GM12878 (cell line): Measurements from ENCODE around the gene KMT2E. TPM values are rescaled to one million over a fixed set of nuclear protein-coding genes. Genes with fewer than 3 reads are reported as not detected.

Experiments used
- BHLHE40 ChIP-seq, 2 experiments: fragments of 450-650 bp in 1 of 2; IDR thresholded peaks; 2 replicates each; pipeline ENCODE4 v1.6.1; 2011 to 2017; ENCODE audit warnings: low read depth in 2 of 2, borderline replicate concordance in 1 of 2, improper control_type of control experiment in 1 of 2, low read length in 1 of 2, mild to moderate bottlenecking in 1 of 2
- CBFB ChIP-seq: IDR thresholded peaks from 2 replicates; pipeline ENCODE4 v1.6.1; 2016; ENCODE audit warnings: antibody characterized with exemption, low read depth
- CHD1 ChIP-seq: IDR thresholded peaks from 2 replicates; pipeline ENCODE4 v1.6.1; 2012; ENCODE audit warnings: low read depth, low read length, improper control_type of control experiment
- CHD4 ChIP-seq: fragments of 200-600 bp; sonication (generic); IDR thresholded peaks from 2 replicates; pipeline ENCODE4 v1.6.1; 2016; ENCODE audit warnings: mild to moderate bottlenecking
- CREM ChIP-seq: IDR thresholded peaks from 2 replicates; pipeline ENCODE4 v1.6.1; 2014; ENCODE audit warnings: antibody characterized with exemption, low read depth
- ESRRA ChIP-seq: IDR thresholded peaks from 2 replicates; pipeline ENCODE4 v1.6.1; 2012; ENCODE audit warnings: mild to moderate bottlenecking, low read length, improper control_type of control experiment
- ETV6 ChIP-seq, 2 experiments: fragments of 450-650 bp in 1 of 2; IDR thresholded peaks in 1 of 2; conservative IDR thresholded peaks in 1 of 2; 2 replicates each; pipeline ENCODE4 v1.6.1; 2014; ENCODE audit warnings: antibody characterized with exemption in 1 of 2, borderline replicate concordance in 1 of 2, low read depth in 1 of 2, mild to moderate bottlenecking in 1 of 2, moderate library complexity in 1 of 2
- FOS ChIP-seq: IDR thresholded peaks from 3 replicates; pipeline ENCODE4 v1.6.1; 2011; ENCODE audit warnings: borderline replicate concordance; ENCODE audit not compliant: insufficient read length; ENCODE audit errors: extremely low read depth
- GATAD2B ChIP-seq: fragments of 450-650 bp; conservative IDR thresholded peaks from 2 replicates; pipeline ENCODE4 v1.6.1; 2017; ENCODE audit warnings: low read depth, mild to moderate bottlenecking, moderate library complexity
- IKZF1 ChIP-seq: fragments of 450-650 bp; conservative IDR thresholded peaks from 2 replicates; pipeline ENCODE4 v1.6.1; 2017; ENCODE audit warnings: antibody characterized with exemption, mild to moderate bottlenecking
- JUNB ChIP-seq: IDR thresholded peaks from 2 replicates; pipeline ENCODE4 v1.6.1; 2016; ENCODE audit warnings: antibody characterized with exemption, mild to moderate bottlenecking
- JUND ChIP-seq: IDR thresholded peaks from 2 replicates; pipeline ENCODE4 v1.6.1; 2012; ENCODE audit warnings: low read depth, mild to moderate bottlenecking, low read length, improper control_type of control experiment, moderate library complexity
- MEF2B ChIP-seq: fragments of 450-650 bp; IDR thresholded peaks from 2 replicates; pipeline ENCODE4 v1.6.1; 2018; ENCODE audit warnings: mild to moderate bottlenecking, moderate library complexity; ENCODE audit not compliant: partially characterized antibody, poor library complexity, severe bottlenecking
- MTA3 ChIP-seq: IDR thresholded peaks from 2 replicates; pipeline ENCODE4 v1.6.1; 2012; ENCODE audit warnings: low read length, inconsistent platforms, borderline replicate concordance
- MYC ChIP-seq: IDR thresholded peaks from 2 replicates; pipeline ENCODE4 v1.6.1; 2011; ENCODE audit warnings: mild to moderate bottlenecking, low read length, moderate library complexity, inconsistent platforms; ENCODE audit not compliant: insufficient read depth, insufficient replicate concordance, insufficient read length, severe bottlenecking
- NFYB ChIP-seq: IDR thresholded peaks from 2 replicates; pipeline ENCODE4 v1.6.1; 2011; ENCODE audit warnings: low read depth, mild to moderate bottlenecking, low read length, improper control_type of control experiment, moderate library complexity; ENCODE audit not compliant: insufficient read depth
- NKRF ChIP-seq: fragments of 450-650 bp; conservative IDR thresholded peaks from 2 replicates; pipeline ENCODE4 v1.6.1; 2017; ENCODE audit warnings: mild to moderate bottlenecking, moderate library complexity
- PAX8 ChIP-seq: fragments of 450-650 bp; IDR thresholded peaks from 2 replicates; pipeline ENCODE4 v1.6.1; 2017; ENCODE audit warnings: mild to moderate bottlenecking, moderate library complexity
- POU2F2 ChIP-seq: IDR thresholded peaks from 3 replicates; pipeline ENCODE4 v1.6.1; 2011; ENCODE audit warnings: low read depth, mild to moderate bottlenecking, low read length, borderline replicate concordance
- RAD51 ChIP-seq: fragments of 450-650 bp; IDR thresholded peaks from 2 replicates; pipeline ENCODE4 v1.6.1; 2016; ENCODE audit warnings: moderate library complexity, mild to moderate bottlenecking, inconsistent platforms
- SIN3A ChIP-seq: IDR thresholded peaks from 2 replicates; pipeline ENCODE4 v1.6.1; 2012; ENCODE audit warnings: low read depth, low read length, improper control_type of control experiment
- SIX5 ChIP-seq: IDR thresholded peaks from 2 replicates; pipeline ENCODE4 v1.6.1; 2011; ENCODE audit warnings: mild to moderate bottlenecking, low read depth, low read length, moderate library complexity; ENCODE audit not compliant: severe bottlenecking
- TARDBP ChIP-seq: IDR thresholded peaks from 2 replicates; pipeline ENCODE4 v1.6.1; 2016; ENCODE audit warnings: borderline replicate concordance
- TBL1XR1 ChIP-seq: IDR thresholded peaks from 2 replicates; pipeline ENCODE4 v1.6.1; 2012; ENCODE audit warnings: low read depth, low read length, improper control_type of control experiment
- TCF12 ChIP-seq: IDR thresholded peaks from 2 replicates; pipeline ENCODE4 v1.6.1; 2011; ENCODE audit warnings: low read depth, mild to moderate bottlenecking, low read length
- YY1 ChIP-seq: IDR thresholded peaks from 2 replicates; pipeline ENCODE4 v1.6.1; 2011; ENCODE audit warnings: low read depth, mild to moderate bottlenecking, low read length
- ZNF217 ChIP-seq: fragments of 450-650 bp; IDR thresholded peaks from 2 replicates; pipeline ENCODE4 v1.6.1; 2017; ENCODE audit warnings: antibody characterized with exemption, mild to moderate bottlenecking
- ZNF274 ChIP-seq: IDR thresholded peaks from one replicate; pipeline ENCODE4 v1.8.0; 2011; ENCODE audit not compliant: insufficient read length, insufficient read depth
- ZNF622 ChIP-seq: fragments of 450-650 bp; IDR thresholded peaks from 2 replicates; pipeline ENCODE4 v1.6.1; 2017; ENCODE audit warnings: mild to moderate bottlenecking, inconsistent platforms
- polyA plus RNA-seq, 11 experiments: library from polyadenylated mRNA; depleted of rRNA in 4 of 11; unstranded in 6 of 11; stranded (reverse) in 5 of 11; fragments of >200 nt; fragmentation: Nextera tagmentation in 4 of 11; fragmentation: Illumina TruSeq in 1 of 11; extraction: Ambion mirVana in 4 of 11; extraction: Trizol in 1 of 11; gene quantifications; 1 replicate in 1 of 11; 2 replicates in 10 of 11; pipeline versions ENCODE4 v1.2.1 to v1.2.3, GENCODE V29; 2011 to 2016; ENCODE audit warnings: inconsistent platforms in 2 of 11, missing spikeins in 2 of 11, low read depth in 1 of 11
- total RNA-seq, 4 experiments: library from RNA; depleted of rRNA in 3 of 4; stranded (reverse); fragments of >200 nt in 3 of 4; fragmentation: Illumina TruSeq in 1 of 4; extraction: Trizol in 1 of 4; gene quantifications; 2 replicates each; pipeline versions ENCODE4 v1.2.1 to v1.2.3, GENCODE V29; 2013 to 2021
- TF ChIP-seq, protein P1 (sequence below): IDR thresholded peaks from 2 replicates; pipeline ENCODE4 v1.6.1; 2011; ENCODE audit warnings: borderline replicate concordance, low read depth, mild to moderate bottlenecking, moderate library complexity, mixed read lengths, low read length; ENCODE audit not compliant: insufficient read depth; ENCODE audit errors: extremely low read length

The KMT2E gene
- total and polyA plus RNA-seq, 10 of the 15 experiments (the other 5 are each of a cell fraction or from before 2014, with no cell fraction given), result 13.2 to 68.1 (median 34.1) TPM

GRCh38 chr7:105013816-105014692 is at the start of gene KMT2E (continued):
- TF ChIP-seq MEF2B, result no peak
- no peak for TF ChIP-seq CBFB
- no peak for TF ChIP-seq MTA3
- peak; percentile 84 for TF ChIP-seq TARDBP
- peak; percentile 72 for TF ChIP-seq SIN3A
- peak; percentile 57 to 88; a peak in 3 of 4 replicates for TF ChIP-seq BHLHE40 (IDR thresholded peaks at IDR 0.05; ENCODE audit: borderline replicate concordance in 1 of 2, low read depth in 2 of 2, low read length in 1 of 2)
- TF ChIP-seq, protein P1, sequence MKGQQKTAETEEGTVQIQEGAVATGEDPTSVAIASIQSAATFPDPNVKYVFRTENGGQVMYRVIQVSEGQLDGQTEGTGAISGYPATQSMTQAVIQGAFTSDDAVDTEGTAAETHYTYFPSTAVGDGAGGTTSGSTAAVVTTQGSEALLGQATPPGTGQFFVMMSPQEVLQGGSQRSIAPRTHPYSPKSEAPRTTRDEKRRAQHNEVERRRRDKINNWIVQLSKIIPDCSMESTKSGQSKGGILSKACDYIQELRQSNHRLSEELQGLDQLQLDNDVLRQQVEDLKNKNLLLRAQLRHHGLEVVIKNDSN, result no peak
- peak; percentile 67; the same call in 1 of the 2 replicates for TF ChIP-seq ZNF217
- TF ChIP-seq SIX5, result peak; percentile 62
- TF ChIP-seq ETV6 (conservative IDR thresholded peaks at IDR 0.05 in 1 of 2, IDR thresholded peaks at IDR 0.05 in 1 of 2; ENCODE audit: borderline replicate concordance in 1 of 2, low read depth in 1 of 2), result no peak
- no peak for TF ChIP-seq ZNF274
- TF ChIP-seq CHD4, result no peak
- no peak for TF ChIP-seq ZNF622
- no peak for TF ChIP-seq JUNB
- no peak for TF ChIP-seq MYC
- peak; percentile 88 for TF ChIP-seq IKZF1
- no peak for TF ChIP-seq RAD51
- TF ChIP-seq CHD1, result peak; percentile 93
- peak; percentile 87 for TF ChIP-seq PAX8
- TF ChIP-seq NFYB, result no peak
- TF ChIP-seq JUND, result no peak
- TF ChIP-seq NKRF, result peak; percentile 73
- TF ChIP-seq FOS, result no peak
- peak; percentile 78 for TF ChIP-seq TCF12
- peak; percentile 44; the same call in 2 of the 3 replicates for TF ChIP-seq POU2F2
- peak; percentile 99 for TF ChIP-seq YY1
- TF ChIP-seq GATAD2B, result peak; percentile 89
- no peak for TF ChIP-seq ESRRA
- TF ChIP-seq CREM, result no peak; the same call in 1 of the 2 replicates
- peak; percentile 68; the same call in 1 of the 2 replicates for TF ChIP-seq TBL1XR1
